Kasumi-1 (cell line): ENCODE measurements around the gene TSKU.
A peak's percentile ranks its signal among the peaks of the same experiment; 100 is the strongest.
"Not testable (repeated sequence)": the region's sequence is repeated elsewhere in the genome, so short reads cannot be mapped to it uniquely, and the experiment has no call there.

Experiments
- DNase-seq, 2 experiments: peaks; one replicate each; lab custom pipeline; 2025; lab: John Stamatoyannopoulos, UW

The TSKU gene

GRCh38 chr11:76788661-76789442 is 5.7 kb downstream of the TSKU start:
- DNase-seq: no peak

GRCh38 chr11:76789443-76789719 is 6.2 kb downstream of the TSKU start:
- no peak for DNase-seq

GRCh38 chr11:76790251-76790650 is 7.1 kb downstream of the TSKU start:
- DNase-seq: no peak

GRCh38 chr11:76791002-76791770 is 8.0 kb downstream of the TSKU start:
- not testable (repeated sequence) for DNase-seq

- DNase-seq: no peak
These were observed 8.7 kb downstream of the TSKU start for GRCh38 chr11:76791861-76792260.

- DNase-seq: no peak
These were observed 9.5 kb downstream of the TSKU start for GRCh38 chr11:76792505-76793264.

- no peak for DNase-seq
These were observed 10.5 kb downstream of the TSKU start for GRCh38 chr11:76793391-76794291.

- no peak for DNase-seq
These were observed 11.5 kb downstream of the TSKU start for GRCh38 chr11:76794371-76795289.

GRCh38 chr11:76795290-76795935 is 12.3 kb downstream of the TSKU start:
- DNase-seq: no peak

GRCh38 chr11:76795936-76796441 is 12.8 kb downstream of the TSKU start:
- DNase-seq: no peak

GRCh38 chr11:76796511-76797198 is 13.5 kb downstream of the TSKU start:
- no peak for DNase-seq

GRCh38 chr11:76797341-76798201 is 14.4 kb downstream of the TSKU start:
- DNase-seq: no peak

GRCh38 chr11:76798202-76798581 is 15.0 kb downstream of the TSKU start:
- DNase-seq: no peak

- DNase-seq: no peak
These were observed 15.5 kb downstream of the TSKU start for GRCh38 chr11:76798671-76799065.

- peak; percentile 63 to 68 for DNase-seq
These were observed 16.1 kb downstream of the TSKU start for GRCh38 chr11:76799066-76799804.

- no peak for DNase-seq
These were observed 17.5 kb downstream of the TSKU start for GRCh38 chr11:76800466-76801200.

GRCh38 chr11:76801225-76801624 is 18.1 kb downstream of the TSKU start:
- DNase-seq: no peak
